Embryonic facial prominence (tissue), 1 donor: Measurements from ENCODE around the gene PRKAR2B.

Experiments
- DNase-seq: peaks from one replicate; pipeline ENCODE4 v3.0.0-alpha.2; 2016; ENCODE audit errors: extremely low spot score

Gene PRKAR2B

DNA sequence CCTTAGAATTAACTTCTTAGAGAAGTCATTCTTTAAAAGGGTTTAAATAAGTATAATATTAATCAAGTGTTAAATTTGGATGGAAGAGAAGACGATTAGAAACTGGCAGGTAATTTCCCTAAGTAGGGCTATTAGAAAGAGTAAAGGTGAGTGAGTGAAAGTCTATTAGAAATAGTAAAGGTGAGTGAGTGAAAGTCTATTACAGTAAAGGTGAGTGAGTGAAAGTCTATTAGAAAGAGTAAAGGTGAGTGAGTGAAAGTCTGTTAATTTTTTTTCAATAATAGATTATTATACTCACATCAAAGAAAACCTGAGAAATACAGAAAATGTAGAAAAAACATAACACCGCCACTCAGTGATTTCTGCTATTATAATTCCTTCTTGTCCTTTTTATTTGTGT lies 113.5 kb downstream of the PRKAR2B start:
- DNase-seq = no peak

DNA sequence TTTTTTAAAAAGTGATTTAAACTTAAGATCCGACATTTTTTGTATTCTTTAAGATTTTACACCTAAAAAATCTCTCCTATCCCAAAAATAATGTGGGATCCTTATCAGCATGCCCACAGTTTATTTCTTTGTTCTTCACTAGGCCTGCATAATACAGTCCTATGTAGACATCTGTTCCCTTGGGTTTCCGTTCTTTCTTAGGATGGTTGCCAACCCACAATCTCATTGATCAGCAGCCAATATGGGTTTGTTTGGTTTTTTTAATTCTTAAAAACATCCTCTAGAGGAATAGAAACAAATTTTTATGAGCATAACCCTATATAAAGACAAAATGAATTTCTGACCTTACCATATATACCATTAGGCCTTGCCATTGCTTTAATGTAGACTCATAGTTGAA lies 115.9 kb downstream of the PRKAR2B start:
- DNase-seq = no peak

DNA sequence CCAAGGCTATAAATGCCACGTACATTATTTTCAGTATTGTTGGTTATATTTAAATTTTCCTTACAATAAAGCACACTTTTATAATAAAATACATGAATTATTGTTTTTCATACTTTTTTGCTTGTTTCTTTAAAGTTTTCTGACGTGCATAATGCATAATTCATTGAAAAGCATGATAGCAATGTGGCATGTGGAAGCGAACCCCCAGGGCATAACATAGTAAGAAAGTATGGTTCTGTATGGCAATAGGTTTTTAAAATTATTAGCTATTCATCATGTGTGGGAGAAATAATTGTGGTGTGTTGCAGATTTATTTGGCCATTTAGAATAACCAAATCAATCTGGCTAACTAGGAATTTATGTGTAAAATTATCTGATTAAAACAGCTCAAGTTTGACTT lies 116.9 kb downstream of the PRKAR2B start:
- DNase-seq = no peak

DNA sequence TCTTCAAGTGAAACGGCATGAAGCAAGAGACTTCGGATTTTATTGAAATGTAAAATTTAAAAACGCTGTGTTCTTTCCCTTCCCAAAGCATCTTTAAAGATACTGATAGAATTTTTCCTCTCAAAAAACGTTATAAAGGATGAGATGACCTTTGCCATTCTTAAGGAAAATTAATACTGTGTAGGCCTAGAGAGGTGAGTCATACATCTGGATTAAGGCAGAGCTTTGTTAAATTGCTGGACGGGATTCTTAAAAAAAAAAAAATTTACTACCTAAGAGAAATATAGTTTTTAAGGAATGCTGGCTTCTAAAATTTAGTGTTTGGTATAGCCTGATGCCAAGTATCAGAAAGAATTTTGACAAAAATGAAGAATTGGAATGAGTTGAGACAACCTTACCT lies 118.0 kb downstream of the PRKAR2B start:
- DNase-seq = no peak

DNA sequence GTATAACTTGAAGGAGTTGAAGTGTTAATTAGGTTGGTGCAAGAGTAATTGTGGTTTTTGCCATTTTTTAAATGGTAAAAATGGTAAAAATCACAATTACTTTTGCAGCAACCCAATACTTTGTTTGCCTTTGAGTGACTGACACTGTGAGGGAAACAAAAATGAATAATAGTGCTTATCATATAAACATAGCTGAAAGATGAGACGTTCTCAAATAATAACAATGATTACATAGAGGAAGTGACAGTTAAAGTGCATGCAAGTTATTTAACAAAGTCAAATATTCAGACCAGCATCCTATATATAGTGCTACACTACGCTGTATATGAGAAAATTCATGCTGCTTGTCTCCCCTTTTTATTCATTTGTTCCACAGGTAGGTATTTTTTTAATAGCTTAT lies 119.6 kb downstream of the PRKAR2B start:
- DNase-seq = no peak

DNA sequence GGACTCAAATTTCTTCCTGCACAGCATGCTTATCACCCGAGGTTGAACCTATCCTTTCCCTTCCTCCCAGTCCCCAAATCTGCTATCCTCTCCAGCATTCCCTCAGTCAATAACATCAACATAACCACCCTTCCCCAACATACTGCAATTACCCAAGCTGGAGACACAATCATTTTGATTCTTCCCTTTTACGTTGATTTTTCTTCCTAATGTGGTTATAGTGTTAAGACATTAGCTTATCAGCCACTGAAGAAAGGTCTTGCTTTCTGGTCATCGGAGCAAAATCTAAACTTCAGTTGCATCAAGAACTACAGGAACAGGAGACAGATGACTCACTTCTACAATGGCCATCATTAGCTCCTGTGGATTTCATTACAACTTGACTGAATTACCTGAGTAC lies 120.8 kb downstream of the PRKAR2B start:
- DNase-seq = no peak

DNA sequence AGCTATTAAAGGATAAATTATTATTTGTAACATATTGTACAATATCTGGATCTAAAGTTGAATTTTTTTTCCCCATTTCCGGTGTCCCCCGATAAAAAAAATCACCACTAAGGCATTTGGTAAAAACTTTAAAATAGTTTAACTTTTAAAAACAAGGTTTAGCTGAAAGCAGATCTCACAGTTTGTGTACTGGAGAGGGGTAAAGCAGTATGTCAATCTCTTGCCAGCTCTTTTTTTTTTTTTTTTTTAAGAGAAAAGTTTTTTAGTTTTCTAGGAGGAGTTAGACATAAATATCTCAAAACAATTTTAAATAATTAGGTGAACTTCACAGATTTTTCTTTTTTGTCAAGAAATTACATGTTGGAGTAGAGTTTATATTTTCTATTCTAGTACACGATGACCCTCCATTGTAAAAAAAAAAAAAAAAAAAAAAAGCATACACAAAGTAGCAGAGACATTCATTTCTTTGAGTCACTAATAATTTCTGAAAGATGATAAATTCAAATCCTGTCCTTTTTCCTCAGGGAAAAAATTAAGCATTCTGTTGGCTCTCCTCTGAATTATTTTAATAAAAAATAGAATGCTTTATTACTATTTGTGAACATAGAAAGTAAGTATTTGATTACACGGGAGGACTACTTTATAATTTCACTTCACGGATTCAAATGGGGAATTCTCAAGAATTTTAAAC lies 122.4 kb downstream of the PRKAR2B start:
- no peak for DNase-seq

DNA sequence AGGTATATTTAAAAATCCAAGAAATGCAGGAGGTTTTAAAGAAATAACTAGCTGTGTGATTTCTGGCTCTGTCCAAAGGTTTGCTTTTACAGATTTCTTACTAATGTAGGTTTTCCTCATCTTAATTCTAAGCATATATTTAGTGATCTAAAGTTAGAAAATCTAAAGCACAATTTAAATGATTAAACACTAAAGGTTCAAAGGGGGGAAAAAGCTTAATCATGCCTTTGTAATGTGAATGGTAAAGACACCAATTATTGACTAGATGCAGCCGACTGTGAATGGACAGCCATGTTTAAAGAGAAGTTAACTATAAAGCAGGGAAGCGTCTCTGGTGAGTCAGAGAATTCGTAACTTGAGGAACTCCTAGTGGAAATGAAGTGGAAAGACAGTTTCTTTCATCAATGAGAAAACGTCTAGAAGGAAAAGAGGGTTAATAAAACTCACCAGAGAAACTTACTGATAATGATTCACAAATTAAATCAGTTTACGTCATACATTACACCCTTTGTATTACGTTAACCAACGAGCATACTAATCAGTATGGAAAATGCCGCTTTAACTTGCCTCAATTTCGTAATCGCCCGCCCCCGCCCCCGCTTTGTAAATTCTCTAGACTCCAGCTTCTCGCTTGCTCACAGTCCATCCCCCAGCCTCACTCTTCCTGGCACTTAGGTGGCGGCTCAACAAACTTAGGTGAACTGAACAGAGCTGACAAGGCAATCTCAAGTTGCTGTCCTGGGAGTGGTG lies 123.2 kb downstream of the PRKAR2B start:
- DNase-seq = peak; percentile 86

DNA sequence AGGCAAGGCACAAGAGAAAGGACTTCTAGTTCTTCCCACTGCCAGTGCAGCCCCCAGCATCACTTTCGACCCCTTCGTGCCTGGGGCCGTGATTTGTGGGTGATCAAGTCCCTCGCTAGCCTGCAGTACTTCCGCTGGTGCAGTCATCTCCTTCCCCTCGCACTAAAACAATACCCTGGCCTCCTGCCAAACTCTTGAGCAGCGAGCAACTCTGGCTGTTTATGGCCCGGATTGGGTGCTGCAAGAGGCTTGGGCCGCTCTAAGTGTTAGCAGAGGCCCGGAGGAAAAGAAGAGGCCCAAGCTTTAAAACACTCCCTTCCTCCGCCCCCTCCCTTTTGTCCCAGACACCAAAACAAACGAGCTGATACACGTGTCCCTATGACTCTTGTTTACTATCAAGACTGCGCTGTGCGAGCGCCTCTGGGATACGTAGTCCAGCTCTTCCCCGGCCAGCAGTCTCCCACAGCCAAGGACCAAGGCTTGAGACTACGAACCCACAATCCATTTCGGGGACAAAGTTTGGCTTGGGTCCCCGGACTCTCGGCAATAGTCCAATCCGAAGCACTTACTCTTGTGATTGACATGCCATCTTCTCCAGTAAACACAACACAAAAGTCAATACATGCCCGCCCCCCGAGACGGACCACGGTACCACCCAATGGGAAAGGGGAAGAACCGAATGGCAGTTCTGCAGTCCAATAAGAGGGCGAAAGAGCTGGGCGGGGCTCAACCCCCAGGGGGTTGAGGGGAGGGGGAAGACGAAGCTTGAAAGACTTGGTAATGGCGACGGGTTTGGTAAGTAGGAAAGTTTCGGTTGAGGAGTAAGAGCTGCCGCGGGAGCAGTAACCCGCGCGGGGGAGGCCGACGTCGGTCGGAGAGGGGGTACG lies 124.0 kb downstream of the PRKAR2B start, which contains the start of gene HBP1:
HBP1 (plus strand) TSS at position 771 of the 887 bp plus-strand sequence. CDS start 10,891 bp downstream, outside the sequence.
- DNase-seq = peak; percentile 99

DNA sequence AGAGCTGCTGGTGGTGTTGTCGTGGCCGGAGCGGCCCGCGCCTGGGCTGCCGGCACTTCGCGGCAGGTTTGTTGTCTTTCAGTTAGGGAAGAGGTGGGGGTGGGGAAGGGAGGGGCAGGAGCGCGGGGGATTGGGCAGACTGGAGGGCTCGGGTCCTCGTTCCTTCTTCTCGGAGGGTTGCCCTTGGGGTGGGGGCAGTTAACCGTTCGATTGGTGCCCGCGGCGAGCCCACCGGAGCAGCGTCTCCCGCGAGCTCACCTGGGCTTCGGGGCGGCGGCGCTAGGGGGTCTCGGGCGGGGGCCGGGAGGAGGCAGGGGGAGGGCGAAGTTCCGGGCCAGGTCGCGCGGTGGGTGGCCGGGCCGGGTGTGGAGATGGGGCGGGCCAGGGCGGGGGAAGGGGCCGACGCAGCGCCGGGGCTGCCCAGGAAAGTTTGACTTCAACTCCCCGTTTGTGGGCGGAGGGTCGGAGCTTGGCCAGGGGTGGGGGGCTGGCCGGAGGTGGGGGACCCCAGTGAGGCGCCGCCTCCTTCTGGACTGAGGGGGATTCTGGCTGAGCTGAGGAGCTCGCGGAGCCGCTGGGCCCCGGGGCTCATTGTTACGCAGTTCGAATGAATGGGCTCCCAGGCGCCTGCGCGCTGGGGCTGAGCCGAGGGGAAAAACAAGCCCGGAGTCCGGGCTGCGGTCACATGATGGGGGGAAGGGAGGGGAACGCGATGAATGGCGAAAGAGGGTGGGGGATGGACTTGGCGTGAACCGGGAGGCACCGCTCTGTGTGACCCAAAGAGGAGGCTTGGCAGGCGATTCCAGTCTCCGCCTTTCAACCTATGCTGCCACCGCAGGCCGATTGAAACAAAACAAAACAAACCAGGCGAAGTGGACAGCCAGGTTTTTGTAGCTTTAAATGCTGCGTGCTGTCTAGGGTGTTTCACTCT lies 124.9 kb downstream of the PRKAR2B start:
- peak; percentile 84 for DNase-seq

DNA sequence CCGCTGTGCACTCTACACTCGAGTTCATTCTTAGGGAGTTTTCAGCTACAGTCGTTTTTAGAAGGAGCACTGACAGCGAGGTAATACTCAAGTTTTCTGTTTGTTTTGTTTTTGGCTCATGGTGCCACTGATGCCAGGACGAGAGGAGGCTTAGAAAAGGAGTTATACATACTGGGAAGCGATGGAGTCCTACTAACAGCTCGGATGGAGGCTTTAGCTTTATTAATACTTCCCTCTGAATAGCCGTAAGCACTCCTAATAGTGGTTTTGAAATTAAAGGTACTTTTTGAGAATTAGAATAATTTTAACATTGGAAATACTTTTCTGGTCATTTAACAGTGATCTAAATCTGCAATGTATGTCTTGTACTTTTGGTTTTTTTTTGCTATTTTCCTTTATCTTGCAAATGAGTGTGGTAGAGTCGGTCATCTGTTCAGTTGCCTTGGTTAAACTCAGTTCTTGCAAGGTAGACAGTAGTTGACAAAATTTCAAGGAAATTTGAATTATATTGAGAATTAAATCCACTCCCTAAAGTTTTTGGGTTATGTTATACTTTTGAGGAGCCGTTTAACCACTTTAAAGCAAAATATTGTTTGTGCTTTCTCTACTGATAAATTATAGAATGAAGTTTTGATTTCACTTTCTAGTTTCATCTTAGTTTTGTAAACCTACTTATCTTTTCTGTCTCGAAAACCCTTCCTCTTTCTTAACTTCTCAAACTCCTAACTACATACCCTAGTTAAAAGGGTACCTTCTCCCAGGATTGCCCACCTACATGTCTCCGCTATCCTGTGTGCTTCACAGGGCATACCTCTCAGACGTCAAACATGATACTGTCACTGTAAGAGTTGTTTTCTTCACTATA lies 125.8 kb downstream of the PRKAR2B start:
- DNase-seq = no peak

DNA sequence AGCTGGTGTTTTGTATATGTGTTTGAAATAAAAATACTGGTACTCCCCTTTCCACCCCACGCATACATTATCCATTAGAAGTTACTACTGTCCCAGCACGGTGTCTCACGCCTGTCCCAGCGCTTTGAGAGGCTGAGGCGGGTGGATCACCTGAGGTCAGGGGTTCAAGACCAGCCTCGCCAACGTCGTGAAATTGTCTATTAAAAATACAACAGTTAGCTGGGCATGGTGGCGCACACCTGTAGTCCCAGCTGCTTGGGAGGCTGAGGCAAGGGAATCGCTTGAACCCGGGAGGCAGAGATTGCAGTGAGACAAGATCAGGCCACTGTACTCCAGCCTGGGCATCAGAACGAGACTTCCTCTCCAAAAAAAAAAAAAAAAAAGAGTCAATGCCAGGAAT lies 127.0 kb downstream of the PRKAR2B start:
- no peak for DNase-seq

DNA sequence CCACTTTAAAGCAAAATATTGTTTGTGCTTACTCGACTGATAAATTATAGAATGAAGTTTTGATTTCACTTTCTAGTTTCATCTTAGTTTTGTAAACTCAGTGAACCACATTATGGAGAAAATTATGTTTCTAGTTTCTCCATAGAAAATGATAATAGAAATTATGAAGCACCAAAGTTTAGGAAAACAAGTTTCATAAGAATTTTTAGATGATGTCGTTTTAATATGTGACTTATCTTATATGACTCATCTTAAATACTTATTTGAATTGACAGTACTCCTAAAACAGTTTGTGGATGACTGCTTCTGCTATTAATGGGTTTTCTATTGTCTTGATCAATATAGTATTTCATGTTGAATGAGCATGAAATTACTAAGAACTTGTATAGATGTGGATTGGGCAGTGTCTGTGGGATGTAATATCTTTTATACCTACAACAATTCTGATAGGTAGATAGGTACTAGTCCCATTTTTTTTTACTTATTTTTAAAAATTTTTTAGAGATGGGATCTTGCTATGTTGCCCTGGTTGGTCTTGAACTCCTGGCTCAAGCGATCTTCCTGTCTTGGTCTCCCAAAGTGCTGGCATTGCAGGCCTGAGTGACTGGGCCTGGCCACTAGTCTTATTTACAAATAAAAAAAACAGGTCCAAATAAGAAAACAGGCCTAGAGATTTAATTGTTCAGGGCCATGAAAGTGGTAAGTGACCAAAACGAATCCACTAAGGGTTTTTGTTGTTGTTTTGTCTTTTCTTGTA lies 127.9 kb downstream of the PRKAR2B start:
- no peak for DNase-seq

DNA sequence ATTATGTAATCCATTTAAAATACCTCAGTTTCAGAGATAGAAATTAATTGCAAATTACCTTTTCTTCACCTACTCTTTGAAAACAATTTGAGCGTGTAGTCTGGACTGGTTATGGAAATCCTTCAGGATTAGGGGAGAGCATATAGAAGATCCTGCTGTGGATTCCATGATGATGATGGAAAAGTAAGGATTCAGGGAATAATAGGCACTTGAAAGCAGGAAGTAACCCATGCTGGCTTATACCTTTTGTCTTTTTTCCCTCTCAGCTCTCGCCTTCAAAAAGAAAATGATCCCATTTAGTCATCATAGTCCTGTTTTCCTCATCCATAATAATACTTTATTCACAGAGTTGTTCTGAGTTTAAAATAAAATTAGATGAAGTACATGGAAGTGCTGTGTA lies 128.7 kb downstream of the PRKAR2B start:
- no peak for DNase-seq

DNA sequence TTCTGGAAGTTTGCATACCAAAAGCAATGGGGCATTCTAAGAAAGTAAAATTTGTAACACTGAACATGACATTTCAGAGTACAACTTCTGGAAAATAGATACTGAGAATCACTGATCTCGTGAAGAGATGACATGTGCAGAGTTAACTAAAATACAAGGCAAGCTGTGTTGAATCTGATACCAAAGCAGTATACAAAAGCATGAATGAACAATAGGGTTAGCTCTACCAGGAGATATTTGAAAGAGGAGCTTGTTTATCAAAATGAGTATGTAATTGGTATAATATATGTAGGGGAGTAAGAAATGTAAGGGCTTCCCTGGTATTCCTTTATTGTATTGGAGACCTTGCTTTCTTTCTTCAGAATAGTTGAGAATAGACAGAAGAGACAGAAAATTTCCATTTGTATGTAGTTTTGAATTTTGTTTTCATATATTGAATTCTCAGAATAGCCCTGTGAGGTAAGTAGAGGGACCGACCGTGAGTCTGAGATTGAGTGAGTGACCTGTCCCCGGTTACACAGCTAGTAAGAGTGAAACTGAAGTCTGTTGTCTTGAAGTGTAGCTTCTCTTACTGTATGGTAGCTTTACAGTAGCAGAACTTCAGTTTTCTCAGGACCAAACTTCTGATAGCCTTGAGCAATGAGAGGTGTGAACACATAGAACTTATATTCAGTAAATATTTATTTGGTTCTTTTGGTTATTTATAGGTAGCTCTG lies 129.3 kb downstream of the PRKAR2B start:
- DNase-seq = no peak

DNA sequence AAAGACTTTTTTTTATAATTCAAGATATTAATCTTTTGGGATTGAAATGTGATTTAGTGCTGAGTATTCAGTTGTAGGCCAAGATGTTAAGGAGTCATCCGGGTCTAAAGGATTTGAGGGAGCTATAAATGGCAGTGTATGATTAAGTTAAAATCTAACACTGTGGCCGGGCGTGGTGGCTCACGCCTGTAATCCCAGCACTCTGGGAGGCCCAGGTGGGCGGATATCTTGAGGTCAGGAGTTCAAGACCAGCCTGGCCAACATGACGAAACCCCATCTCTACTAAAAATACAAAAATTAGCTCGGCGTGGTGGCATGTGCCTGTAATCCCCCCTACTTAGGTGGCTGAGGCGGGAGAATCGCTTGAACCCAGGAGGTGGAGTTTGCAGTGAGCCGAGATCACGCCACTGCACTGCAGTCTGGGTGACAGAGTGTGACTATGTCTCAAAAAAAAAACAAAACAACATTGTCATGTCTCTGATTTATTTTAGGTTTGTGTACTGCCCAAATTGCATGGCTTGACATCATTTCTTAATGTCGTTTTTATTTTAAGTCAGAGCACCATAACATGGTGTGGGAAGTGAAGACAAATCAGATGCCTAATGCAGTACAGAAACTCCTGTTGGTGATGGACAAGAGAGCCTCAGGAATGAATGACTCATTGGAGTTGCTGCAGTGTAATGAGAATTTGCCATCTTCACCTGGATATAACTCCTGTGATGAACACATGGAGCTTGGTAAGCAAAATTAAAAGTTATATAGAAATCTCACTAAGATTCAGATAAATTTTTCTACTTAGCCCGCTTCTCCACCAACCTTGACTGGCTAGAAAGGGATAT lies 135.0 kb downstream of the PRKAR2B start:
- DNase-seq = no peak

DNA sequence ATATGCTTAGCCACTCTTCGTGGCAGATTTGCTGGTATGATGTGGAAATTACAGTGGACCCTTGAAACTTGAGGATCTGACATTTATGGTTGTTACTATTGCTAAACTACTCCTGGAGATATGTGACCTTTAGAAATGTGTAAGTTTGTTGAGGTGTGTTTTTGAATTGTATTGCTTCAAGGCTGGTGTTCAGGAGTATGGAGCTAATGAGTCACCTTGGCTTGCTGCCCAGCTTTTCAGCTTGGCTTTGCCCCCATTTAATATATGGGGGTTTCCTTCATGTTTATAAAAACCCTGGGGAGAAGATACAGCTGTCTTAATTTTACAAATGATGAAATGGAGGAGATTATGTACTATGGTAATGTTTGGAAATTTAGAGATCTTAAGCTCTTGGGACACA lies 135.9 kb downstream of the PRKAR2B start:
- no peak for DNase-seq

DNA sequence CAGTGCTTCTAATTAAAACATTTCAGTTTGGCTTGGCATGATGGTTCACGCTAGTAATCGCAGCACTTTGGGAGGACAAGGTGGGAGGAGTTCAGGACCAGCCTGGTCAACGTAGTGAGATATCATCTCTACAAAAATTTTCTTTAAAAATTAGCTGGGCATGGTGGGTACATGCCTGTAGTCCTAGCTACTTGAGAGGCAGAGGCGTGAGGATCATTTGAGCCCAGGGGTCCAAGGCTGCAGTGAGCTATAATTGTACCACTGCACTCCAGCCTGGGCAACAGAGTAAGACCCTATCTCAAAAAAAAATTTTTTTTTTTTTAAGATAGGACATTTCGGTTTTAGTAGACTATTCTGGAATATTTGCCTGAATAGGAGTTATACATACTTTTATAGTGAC lies 136.7 kb downstream of the PRKAR2B start:
- no peak for DNase-seq
